Measurements from ENCODE around the gene OR6K3.
"Not testable (repeated sequence)": the region's sequence is repeated elsewhere in the genome, so short reads cannot be mapped to it uniquely, and the experiment has no call there.

Gene OR6K3, protein sequence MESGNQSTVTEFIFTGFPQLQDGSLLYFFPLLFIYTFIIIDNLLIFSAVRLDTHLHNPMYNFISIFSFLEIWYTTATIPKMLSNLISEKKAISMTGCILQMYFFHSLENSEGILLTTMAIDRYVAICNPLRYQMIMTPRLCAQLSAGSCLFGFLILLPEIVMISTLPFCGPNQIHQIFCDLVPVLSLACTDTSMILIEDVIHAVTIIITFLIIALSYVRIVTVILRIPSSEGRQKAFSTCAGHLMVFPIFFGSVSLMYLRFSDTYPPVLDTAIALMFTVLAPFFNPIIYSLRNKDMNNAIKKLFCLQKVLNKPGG

DNA sequence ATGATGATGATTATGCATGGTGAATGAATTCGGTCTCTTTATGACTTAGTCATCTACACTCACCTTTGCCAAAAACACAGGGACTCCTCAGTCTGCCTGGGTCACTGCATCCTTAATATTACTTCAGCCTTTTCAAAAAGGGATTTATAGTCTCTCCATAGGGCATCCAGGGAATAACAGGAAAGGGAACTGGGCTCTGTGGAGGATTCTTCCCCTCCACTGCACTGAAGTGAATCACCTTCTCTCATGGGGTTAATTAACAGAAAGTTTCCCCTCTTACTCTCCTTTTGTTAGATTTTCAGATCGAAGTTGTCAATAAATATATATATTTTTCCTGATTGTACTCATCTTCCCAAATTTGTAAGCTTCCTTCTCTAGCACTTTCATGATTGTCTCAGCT lies at the start of gene OR6K3:
Gene OR6K3, minus strand, starts transcription at position 101 of the 400 bp plus-strand sequence. CDS start 2,605 bp downstream, outside the sequence.
- DNase-seq, result no peak

DNA sequence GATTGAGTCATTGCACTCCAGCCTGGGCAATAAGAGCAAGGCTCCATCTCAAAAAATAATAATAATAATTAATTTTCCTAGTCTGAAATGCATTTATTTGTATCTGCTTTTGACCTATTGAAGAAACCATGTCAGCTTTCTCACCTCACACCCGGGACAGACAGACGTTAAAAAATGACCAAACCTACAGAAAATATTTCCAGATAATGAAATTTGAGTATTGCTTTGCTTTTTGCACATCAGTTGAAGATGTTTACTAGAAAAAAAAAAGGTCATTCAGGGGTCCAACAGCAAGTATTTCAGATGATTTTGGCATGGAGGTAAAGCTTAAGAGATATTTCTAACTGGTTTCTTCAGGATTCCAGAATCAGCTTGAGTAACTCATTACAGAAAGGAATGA lies 33.9 kb upstream of the OR6K3 start, which contains the start of gene OR6K6:
Gene OR6K6, plus strand, starts transcription at position 301 of the 400 bp plus-strand sequence. CDS start 168 bp downstream, outside the sequence.
- no peak for DNase-seq

DNA sequence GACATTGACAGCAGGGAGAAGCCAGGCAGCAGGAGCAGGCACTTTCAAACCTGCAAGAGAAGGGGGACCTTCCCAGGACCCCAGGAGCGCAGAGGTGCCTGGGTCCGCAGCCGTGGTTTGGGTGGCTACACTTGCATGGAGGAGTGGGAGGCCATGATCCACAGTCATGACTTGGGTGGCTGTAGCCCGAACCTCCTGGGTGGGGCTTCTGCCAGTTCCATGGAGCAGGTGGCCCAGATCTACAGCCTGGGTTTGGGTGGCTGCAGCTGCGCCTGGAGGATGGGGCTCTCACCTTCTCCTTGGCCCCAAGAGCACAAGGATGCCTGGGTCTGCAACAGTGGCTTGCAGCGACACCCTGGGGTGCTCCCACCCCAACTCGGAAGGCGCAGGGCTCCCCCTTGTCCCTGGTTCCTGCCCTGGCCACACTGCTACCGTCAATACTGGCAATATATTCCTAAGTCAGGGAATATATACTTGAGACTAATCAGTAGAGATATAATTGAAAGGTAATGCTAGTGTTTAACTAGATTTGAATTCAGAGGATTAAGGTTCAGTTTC lies 31.7 kb upstream of the OR6K3 start:
- DNase-seq, result no peak

DNA sequence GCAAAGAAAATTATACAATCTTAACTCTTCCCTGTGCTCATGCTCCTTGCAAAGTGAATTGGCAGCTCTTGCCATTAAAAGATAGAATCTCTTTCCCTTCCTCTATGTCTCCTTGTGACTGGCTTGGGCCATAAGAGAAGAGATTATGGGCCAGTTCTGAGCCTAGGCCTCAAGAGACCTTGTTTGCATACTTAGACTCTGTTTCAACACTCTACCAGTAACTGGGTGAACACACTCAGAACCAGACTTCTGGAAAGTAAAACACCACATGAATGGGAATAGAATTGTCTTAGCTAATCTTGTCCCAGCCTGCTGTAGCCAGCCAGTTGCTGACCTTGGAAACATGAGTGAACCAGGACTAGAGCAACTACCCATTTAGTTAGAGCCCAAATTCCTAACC lies 15.3 kb upstream of the OR6K3 start:
- no peak for DNase-seq

DNA sequence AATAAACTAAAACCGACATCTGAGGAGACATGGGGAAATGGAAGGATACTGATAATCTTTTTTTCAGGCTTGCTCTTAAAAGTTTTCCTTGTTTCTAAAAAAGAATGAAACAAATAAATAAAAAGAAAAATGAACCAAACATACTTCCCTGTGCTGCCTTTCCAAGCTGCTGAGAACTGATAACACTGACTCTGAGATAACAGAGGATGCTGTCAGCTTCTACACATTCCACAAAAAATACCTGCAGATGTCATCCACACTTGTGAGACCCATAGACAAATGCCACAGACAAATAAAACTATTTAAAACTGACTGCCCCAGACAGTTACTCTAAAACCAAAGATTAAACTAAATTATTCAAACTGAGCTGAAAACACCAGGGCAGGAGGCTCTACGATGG lies 12.0 kb upstream of the OR6K3 start:
- DNase-seq, result no peak

DNA sequence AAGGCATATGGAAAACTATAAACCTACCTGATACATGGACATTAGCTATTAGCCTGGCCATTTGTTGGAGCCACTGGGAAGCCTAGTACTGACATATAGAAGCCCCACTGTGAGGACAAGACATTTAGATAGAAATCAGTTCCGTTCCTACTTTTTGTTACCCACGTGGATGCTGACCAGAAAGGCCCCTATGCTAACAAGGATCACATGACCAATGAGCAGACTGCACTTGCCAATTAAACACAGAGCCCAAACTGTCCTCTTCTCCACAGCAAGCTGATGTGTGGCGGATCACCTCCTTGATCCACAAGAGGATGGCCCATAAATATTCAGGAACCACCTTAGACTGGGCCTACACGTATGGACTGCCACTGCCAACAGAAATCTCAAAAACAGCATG lies 11.2 kb upstream of the OR6K3 start:
- DNase-seq, result no peak

DNA sequence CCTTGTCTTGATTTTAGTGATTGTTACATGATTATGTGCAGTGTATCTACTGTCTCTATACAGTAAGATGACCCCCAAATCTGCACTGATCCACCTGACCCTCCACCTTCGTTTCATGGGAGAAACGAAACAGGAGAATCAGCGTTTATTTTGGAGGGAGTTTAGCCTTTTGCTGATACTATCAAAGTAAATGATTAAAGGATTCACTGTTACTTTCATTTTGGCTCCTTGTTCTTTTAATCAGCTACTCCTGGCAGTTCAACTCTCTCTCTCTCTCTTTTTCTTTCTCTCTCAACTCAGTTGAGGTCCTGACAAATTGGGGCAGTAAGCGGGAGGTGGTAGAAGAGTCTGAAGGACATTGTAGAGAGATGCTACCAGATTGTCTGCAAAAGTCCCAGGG lies 9.9 kb upstream of the OR6K3 start:
- no peak for DNase-seq

DNA sequence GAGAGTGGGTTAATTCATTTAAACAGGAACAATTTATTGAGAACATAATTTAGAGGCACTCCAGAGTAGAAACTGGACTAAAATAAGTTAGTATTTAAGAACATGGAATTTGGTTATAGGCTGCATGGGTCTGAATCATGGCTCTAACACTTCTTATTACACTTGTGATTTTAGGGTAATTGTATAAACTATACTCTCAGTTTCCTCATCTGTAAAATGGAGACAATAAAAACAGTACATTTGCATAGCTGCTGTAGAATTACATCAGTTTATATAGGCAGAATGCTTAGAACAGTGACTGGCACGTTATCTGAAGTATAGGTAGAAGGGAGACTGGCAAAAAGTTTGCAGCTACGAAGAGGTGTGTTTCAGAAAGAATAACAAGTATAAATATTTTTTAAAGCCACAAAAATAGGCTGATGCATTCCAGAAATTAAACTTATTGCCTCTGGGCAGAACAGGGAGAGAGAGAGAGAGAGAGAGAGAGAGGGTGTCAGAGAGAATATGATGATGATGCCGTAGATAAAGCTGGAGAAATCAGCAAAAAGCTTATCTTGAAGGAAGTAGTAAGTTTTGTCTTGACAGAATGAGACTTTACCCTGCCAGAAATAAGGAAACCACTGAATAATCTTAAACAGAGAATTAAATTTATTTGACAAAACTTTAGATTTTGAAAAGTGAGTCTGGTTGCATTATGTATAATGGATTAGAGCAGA lies 8.1 kb upstream of the OR6K3 start:
- no peak for DNase-seq

DNA sequence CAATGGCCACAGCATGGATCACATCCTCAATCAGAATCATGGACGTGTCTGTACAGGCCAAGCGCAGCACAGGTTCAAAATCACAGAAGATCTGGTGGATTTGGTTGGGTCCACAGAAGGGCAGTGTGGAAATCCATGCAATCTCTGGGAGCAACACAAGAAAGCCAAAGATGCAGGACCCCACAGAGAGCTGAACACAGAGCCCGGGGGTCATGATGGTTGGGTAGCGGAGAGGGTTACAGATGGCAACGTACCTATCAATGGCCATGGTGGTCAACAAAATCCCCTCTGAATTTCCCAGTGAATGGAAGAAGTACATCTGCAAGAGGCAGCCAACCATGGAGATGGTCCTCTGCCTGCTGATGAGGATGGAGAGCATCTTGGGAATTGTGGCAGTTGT lies 3.9 kb upstream of the OR6K3 start:
- no peak for DNase-seq

DNA sequence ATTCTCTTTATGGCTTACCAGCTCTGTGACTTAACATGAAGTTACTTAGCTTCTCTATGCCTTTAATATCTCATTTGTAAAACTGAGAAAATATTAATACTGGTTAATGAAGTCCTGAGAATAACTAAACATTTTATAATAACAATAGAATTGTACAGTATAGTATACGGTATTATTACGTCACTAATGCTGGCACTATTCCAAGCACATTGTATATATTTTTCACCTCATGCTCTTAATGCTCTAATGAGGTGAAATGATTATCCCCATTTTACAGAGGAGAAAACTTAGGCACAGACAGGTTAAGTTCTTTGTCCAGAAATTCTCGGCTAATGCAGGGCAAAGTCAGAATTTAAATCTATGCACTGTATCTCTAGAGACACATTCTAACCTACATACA lies 856 bp downstream of the OR6K3 start:
- no peak for DNase-seq

DNA sequence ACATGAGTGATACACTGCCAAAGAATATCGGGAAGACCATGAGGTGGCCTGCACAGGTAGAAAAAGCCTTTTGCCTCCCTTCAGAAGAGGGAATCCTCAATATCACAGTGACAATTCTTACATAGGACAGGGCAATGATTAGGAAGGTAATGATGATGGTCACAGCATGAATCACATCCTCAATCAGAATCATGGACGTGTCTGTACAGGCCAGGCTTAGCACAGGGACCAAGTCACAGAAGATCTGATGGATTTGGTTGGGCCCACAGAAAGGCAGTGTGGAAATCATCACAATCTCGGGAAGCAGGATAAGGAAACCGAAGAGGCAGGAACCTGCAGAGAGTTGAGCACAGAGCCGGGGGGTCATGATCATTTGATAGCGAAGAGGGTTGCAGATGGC lies 3.2 kb downstream of the OR6K3 start:
- no peak for DNase-seq

DNA sequence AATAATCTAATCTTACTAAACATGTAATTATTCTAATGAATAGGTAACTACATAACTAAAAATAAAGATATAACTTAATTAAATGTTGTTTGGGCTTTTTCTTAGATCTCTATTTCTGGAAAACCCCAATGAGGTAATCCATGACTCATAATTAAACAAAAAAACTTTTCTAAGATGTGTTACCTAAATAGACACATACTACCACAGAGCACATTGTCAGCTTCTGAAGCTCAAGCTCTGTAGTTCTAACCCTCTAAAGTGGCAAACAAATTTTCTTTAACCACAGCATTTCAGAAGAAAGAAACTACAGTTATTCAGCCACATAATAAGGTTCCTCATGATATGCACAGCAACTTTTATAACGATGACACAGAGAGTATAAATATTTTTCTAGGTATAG lies 4.2 kb downstream of the OR6K3 start:
- DNase-seq, result no peak

DNA sequence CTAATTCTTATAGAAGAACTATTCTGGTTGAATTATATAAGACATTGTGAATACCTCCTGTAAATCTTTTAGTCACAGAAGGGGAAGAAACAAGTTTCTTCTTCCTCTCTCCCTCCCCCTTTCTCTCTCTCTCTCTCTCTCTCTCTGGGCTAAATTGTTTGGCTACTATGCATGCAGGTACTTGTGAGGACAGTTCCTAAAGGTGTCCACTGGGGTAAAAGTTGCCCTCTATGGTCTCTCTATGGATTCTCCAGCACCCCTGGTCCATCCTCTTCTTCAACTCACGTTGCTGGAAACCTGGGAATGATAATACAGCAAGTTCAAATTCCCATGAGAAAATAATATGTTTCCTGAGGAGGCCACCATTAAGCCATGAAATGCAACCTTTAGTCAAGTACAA lies 5.8 kb downstream of the OR6K3 start:
- DNase-seq, result no peak

DNA sequence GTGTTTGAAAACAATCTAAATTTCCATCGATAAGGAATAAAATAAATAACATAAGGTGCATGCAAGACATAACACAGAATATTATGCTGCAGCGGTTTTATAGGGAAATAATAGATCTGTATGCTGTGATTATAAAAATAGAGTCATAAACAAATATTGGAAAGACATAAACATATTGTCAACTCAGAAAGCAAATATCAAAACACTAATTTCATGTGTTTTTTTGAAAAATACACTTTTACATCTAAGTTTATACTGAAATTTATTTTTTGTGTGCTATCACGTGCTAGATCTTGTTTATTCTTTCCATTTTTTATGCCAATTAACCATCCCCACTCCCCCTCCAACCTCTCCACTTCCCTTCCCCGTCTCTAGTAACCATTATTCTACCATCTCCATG lies 9.4 kb downstream of the OR6K3 start:
- DNase-seq, result no peak

DNA sequence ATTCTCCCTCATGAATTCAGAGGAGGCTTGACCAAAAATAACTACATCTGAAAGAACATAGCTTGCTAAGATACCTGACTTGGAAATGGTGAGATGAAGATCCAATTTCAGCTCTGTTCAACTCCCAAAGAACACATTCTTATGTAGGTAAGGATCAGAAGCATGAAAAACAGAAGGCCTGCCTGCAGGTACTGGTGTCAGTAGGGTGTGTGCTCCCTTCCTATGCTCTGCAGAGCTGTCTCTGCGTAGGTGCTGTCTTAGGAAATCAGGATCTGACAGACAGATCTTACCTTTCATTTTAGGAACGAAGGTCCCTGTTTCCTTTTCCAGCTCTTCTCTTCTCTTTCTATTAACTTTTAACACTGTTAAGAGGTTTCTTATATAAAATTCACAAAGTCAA lies 14.4 kb downstream of the OR6K3 start:
- DNase-seq, result no peak

DNA sequence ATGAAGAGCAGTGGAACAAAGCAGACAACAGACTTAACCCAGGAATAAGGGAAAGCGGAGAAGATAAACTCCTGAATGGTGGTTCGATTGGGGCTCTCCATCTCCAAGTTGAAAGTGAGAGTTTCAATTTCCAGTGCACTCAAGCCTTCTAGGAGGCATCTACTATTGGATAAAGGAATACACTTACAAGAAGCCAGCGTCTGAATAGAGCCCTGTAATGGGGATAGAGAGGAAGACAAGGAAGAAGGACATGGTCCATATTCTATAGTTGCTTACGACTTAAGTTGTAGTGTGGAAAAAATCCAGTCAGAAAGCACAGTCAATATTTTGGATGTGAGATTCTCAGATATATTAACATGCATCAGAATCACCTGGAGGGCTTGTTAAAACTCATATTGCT lies 20.0 kb downstream of the OR6K3 start, which contains the start of gene OR6K2:
Gene OR6K2, minus strand, starts transcription at position 101 of the 400 bp plus-strand sequence. Its CDS starts 0 bp downstream, at position 101.
- no peak for DNase-seq

DNA sequence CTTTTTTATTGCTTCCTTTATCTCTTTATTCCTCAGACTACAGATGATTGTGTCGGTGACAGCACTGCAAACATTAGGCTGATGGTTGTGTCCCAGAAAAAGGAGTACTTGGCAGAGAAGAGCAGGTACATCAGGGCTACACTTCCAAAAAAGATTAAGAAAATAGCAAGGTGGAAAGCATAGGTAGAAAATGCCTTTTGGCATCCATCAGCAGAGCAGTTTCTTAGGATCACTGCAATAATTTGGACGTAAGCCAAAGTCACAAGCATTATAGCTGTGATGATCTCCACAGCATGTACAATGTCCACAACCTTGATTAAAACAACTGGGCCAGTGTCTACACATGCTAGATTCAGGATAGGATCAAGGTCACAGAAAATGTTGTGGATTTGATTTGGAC lies 25.9 kb downstream of the OR6K3 start:
- no peak for DNase-seq

DNA sequence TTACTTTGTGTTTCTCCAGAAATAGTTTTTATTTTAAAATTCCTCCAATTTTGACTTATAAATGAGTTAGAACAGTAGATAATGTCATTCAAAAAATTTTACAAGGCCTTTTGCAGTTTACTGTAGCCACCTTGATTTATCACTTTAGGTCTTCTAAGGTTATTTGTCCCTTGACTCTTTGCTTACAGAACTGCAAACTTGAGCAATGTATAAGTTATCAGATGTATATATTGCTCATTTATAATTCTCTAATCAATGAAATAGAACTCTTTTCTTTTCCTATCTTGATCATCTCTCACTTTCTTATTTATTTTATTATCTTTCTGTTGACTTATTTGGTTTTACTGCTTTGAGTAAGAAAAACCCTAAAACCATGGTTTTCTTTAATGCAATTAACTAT lies 28.2 kb downstream of the OR6K3 start:
- DNase-seq, result no peak

DNA sequence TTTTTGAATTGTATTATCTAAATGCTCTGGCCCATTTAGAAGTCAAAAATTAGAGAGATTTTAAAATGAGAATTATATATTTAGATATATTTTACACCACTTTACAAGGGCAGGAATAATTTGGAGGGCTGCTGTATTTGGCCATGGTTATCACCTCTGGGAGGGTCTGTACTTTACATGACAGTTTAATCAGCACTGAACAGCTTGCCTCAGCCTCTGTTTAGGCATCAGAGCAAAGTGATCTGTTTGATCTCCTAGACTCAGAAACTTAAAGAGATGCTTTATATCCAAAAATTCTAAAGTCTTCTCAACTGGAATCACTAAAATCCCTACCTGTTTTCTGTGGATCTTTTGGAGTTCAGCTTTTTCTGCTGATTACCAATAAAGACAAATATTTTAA lies 28.6 kb downstream of the OR6K3 start:
- no peak for DNase-seq

DNA sequence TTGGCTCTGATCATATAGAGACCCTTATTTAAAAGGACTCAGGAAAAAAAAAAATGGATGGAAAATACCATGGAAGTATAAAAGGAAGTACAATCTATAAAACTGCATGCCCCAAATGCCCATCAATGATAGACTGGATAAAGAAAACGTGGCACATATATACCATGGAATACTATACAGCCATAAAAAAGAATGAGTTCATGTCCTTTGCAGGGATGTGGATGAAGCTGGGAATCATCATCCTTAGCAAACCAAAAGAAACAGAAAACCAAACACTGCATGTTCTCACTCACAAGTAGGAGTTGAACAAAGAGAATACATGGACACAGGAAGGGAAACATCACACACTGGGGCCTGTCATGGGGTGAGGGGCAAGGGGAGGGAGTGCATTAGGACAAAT lies 29.4 kb downstream of the OR6K3 start:
- DNase-seq, result not testable (repeated sequence)

DNA sequence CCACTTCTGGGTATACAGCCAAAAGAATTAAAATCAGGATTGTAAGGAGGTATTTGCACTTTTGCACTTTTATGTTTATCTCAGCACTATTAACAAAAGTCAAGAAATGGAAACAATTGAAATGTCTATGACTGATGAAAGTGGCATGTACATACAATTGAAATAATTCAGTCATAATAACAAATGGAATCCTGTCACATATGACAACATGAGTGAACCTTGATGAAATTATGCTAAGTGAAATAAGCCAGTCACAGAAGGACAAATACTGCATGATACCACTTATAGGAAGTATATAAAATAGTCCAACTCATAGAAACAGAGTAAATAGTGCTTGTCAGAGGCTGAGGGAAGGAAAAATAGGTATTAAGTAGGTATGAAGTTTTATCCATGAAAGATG lies 30.6 kb downstream of the OR6K3 start:
- DNase-seq, result no peak

DNA sequence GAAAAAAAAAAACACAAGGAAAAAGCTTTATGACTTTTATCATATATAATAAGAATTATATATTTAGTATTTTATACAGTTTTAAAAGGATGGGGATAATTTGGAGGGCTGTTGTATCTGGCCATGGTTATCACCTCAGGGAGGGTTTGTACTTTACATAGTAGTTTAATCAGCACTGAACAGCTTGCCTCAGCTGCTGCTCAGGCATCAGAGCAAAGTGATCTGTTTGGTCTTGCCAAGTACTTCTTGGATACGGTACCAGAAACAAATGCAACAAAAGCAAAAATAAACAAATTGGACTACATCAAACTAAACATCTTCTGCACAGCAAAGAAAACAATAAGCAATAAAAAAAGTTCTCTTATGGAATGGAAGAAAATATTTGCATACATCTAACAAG lies 31.4 kb downstream of the OR6K3 start:
- DNase-seq, result no peak

DNA sequence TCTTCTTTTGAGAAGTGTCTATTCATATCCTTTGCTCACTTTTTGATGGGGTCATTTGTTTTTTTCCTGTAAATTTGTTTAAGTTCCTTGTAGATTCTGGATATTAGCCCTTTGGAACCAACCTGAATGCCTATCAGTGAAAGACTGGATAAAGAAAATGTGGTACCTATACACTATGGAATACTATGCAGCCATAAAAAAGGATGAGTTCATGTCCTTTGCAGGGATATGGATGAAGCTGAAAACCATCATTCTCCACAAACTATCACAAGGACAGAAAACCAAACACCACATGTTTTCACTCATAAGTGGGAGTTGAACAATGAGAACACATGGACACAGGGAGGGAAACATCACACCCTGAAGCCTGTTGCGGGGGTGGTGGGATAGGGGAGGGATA lies 32.2 kb downstream of the OR6K3 start:
- DNase-seq, result not testable (repeated sequence)

DNA sequence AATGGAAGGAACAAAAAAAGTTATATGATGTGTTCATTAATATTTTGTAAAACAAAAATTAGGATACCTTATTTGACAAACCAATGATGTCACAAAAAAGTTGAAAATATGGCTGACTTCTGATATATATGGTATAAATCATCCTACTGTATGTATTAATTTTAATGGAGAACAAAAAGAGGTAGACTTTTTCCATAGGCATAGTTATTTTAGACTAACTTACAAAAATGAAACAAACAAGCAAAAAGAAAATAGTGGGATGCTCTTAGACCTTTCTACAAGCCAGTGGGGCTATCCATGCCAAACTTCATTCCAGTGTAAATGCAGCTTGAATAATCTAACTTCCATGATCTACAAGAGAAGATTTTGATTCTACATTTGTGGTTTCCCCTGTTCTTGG lies 33.5 kb downstream of the OR6K3 start:
- no peak for DNase-seq

Measured in activated naive CD4-positive, alpha-beta T cell treated with anti-CD3 and anti-CD28 coated beads, Interleukin-2, amount 50 U/mL, for 16 hours (primary cell).